K562 (cell line): ENCODE measurements around the gene PCDHGB7. TPM values are rescaled to one million over a fixed set of nuclear protein-coding genes. Genes with fewer than 3 reads are reported as not detected.

ENCODE experiments used
- ATAC-seq: fragments of 200-7000 bp; cut with Tn5 transposase; 3 replicates; pipeline ENCODE4 v1.9.1; 2020; ENCODE audit warnings: moderate library complexity
- BruUV-seq: library from RNA; stranded (reverse); fragments of 400-500 nt; replicated peaks from 2 replicates; lab custom pipeline; 2021; lab: Mats Ljungman, UMichigan
- CTCF ChIA-PET: fragments of 300-600 bp; formaldehyde crosslinking; extraction: SDS; loops from one replicate; lab custom pipeline; 2021; ENCODE audit warnings: low intra/inter-chr PET ratio; lab: Yijun Ruan, JAX
- POLR2A ChIA-PET: fragments of 300-600, 350-650 bp; sonication (Branson Sonifier 250); formaldehyde crosslinking; extraction: SDS; loops from one replicate; lab custom pipeline; 2021; ENCODE audit warnings: antibody characterized with exemption, inconsistent platforms; lab: Yijun Ruan, JAX
- DNase-seq, 4 experiments: peaks; one replicate each; pipeline versions ENCODE4 v3.0.0 to v3.0.0-alpha.2; 2011 to 2018; ENCODE audit warnings: low spot score in 3 of 4, mixed read lengths in 3 of 4; ENCODE audit errors: extremely low read depth in 1 of 4
- FAIRE-seq: peaks from 2 replicates; lab custom pipeline; 2011; peaks lifted over from hg19 to GRCh38; lab: Jason Lieb, UNC
- H2AFZ ChIP-seq: 2 replicates; pipeline ENCODE4 v1.6.0; 2011; ENCODE audit warnings: low read depth, low read length, control low read depth, inconsistent platforms
- H3K27ac ChIP-seq: fragments of 200-600 bp; 3 replicates; pipeline ENCODE4 v1.8.0; 2011; ENCODE audit warnings: low read depth, mild to moderate bottlenecking, control low read depth, inconsistent platforms, low read length, moderate library complexity, mixed read lengths; ENCODE audit errors: extremely low read depth
- H3K27me3 ChIP-seq, 2 experiments: fragments of 300-600 bp in 1 of 2; 2 replicates in 1 of 2; 3 replicates in 1 of 2; pipeline versions ENCODE4 v1.6.0 to v1.8.0; 2011; ENCODE audit warnings: inconsistent platforms in 2 of 2, low read length in 2 of 2, mild to moderate bottlenecking in 1 of 2, mixed read lengths in 1 of 2, moderate library complexity in 1 of 2; ENCODE audit not compliant: control insufficient read depth in 2 of 2, insufficient read depth in 2 of 2
- H3K36me3 ChIP-seq: fragments of 300-600 bp; 3 replicates; pipeline ENCODE4 v1.8.0; 2011; ENCODE audit warnings: mild to moderate bottlenecking, low read length, inconsistent platforms; ENCODE audit not compliant: control insufficient read depth, insufficient read depth
- H3K4me1 ChIP-seq, 2 experiments: fragments of 200-600 bp in 1 of 2; replicated peaks in 1 of 2; 2 replicates in 1 of 2; 3 replicates in 1 of 2; pipeline versions ENCODE4 v1.5.1 to v1.8.0; 2011; ENCODE audit warnings: inconsistent platforms in 2 of 2, low read length in 2 of 2, mild to moderate bottlenecking in 1 of 2, mixed read lengths in 1 of 2, moderate library complexity in 1 of 2; ENCODE audit not compliant: control insufficient read depth in 2 of 2, insufficient read depth in 2 of 2
- H3K4me2 ChIP-seq: 2 replicates; pipeline ENCODE4 v1.6.1; 2011; ENCODE audit warnings: low read length, control low read depth, inconsistent platforms, mixed read lengths; ENCODE audit not compliant: insufficient read depth
- H3K4me3 ChIP-seq: fragments of 200-600 bp; sonication (generic), shearing (Covaris generic); 2 replicates; pipeline ENCODE4 v1.5.1; 2016; ENCODE audit warnings: control low read depth, inconsistent platforms
- H3K79me2 ChIP-seq: fragments of 200-600 bp; 3 replicates; pipeline ENCODE4 v1.8.0; 2011; ENCODE audit warnings: low read length, inconsistent platforms; ENCODE audit not compliant: control insufficient read depth, insufficient read depth
- H3K9ac ChIP-seq, 2 experiments: 2 replicates each; pipeline versions ENCODE4 v1.6.0 to v1.6.1; 2011; ENCODE audit warnings: low read depth in 2 of 2, low read length in 2 of 2, control low read depth in 1 of 2, inconsistent platforms in 1 of 2, mild to moderate bottlenecking in 1 of 2, mixed read lengths in 1 of 2; ENCODE audit not compliant: insufficient read depth in 1 of 2
- H3K9me1 ChIP-seq: one replicate; pipeline ENCODE4 v1.6.0; 2011; ENCODE audit warnings: inconsistent platforms, mild to moderate bottlenecking, low read length, moderate library complexity; ENCODE audit not compliant: control insufficient read depth, insufficient read depth
- H3K9me3 ChIP-seq: replicated peaks from 2 replicates; pipeline ENCODE4 v1.5.1; 2011; ENCODE audit warnings: low read depth, low read length, inconsistent platforms; ENCODE audit not compliant: control insufficient read depth, insufficient read depth
- H4K20me1 ChIP-seq: replicated peaks from 2 replicates; pipeline ENCODE4 v1.6.1; 2011; ENCODE audit warnings: low read length, inconsistent platforms, mixed read lengths; ENCODE audit not compliant: control insufficient read depth, insufficient read depth
- DMBX1 ChIP-seq: fragments of 250-450 bp; sonication (Bioruptor Pico); IDR thresholded peaks from 2 replicates; pipeline ENCODE4 v1.8.0; 2022; ENCODE audit warnings: inconsistent platforms, mild to moderate bottlenecking, moderate library complexity, borderline replicate concordance
- NRF1 ChIP-seq, 2 experiments: fragments of 450-650 bp; IDR thresholded peaks in 1 of 2; conservative IDR thresholded peaks in 1 of 2; 2 replicates each; pipeline ENCODE4 v1.6.1; 2014; ENCODE audit warnings: mild to moderate bottlenecking in 2 of 2
- WGBS: fragments of 100-300 bp; shearing (Covaris generic); methylation state at CpG from one replicate; pipeline ENCODE4 v1.1.6; 2016; ENCODE audit warnings: low coverage, mixed read lengths; ENCODE audit not compliant: insufficient coverage; ENCODE audit errors: missing lambda C conversion rate; 5-methylcytosine and 5-hydroxymethylcytosine counted together
- in situ Hi-C: fragments of 300-500 bp; cut with MboI; formaldehyde crosslinking; loops from 4 replicates; pipeline ENCODE4 v1.15.0; 2018; ENCODE audit warnings: inconsistent platforms, mixed read lengths
- intact Hi-C: fragments of 100-400 bp; cut with micrococcal nuclease; formaldehyde crosslinking; loops from 2 replicates; pipeline ENCODE4 v1.14.2; 2022
- polyA plus RNA-seq, 8 experiments: library from polyadenylated mRNA; depleted of rRNA in 4 of 8; stranded (reverse) in 5 of 8; unstranded in 3 of 8; fragments of >200 nt; fragmentation: Nextera tagmentation in 2 of 8; fragmentation: Illumina TruSeq in 1 of 8; extraction: Ambion mirVana in 2 of 8; extraction: Trizol in 1 of 8; gene quantifications; 2 replicates each; pipeline versions ENCODE4 v1.2.1 to v1.2.3, GENCODE V29; 2011 to 2014; ENCODE audit warnings: inconsistent platforms in 1 of 8, missing spikeins in 1 of 8
- total RNA-seq, 7 experiments: library from RNA; depleted of rRNA in 6 of 7; stranded (reverse); fragments of >200 nt in 6 of 7; fragmentation: Illumina TruSeq in 2 of 7; extraction: Trizol in 2 of 7; gene quantifications; 2 replicates each; pipeline versions ENCODE4 v1.2.1 to v1.2.3, GENCODE V29; 2011 to 2021; ENCODE audit warnings: low replicate concordance in 1 of 7

PCDHGB7 gene
- total and polyA plus RNA-seq, 9 of the 15 experiments (the other 6 are each of a cell fraction or from before 2014, with no cell fraction given), result 0.09 TPM; not detected in 8

DNA sequence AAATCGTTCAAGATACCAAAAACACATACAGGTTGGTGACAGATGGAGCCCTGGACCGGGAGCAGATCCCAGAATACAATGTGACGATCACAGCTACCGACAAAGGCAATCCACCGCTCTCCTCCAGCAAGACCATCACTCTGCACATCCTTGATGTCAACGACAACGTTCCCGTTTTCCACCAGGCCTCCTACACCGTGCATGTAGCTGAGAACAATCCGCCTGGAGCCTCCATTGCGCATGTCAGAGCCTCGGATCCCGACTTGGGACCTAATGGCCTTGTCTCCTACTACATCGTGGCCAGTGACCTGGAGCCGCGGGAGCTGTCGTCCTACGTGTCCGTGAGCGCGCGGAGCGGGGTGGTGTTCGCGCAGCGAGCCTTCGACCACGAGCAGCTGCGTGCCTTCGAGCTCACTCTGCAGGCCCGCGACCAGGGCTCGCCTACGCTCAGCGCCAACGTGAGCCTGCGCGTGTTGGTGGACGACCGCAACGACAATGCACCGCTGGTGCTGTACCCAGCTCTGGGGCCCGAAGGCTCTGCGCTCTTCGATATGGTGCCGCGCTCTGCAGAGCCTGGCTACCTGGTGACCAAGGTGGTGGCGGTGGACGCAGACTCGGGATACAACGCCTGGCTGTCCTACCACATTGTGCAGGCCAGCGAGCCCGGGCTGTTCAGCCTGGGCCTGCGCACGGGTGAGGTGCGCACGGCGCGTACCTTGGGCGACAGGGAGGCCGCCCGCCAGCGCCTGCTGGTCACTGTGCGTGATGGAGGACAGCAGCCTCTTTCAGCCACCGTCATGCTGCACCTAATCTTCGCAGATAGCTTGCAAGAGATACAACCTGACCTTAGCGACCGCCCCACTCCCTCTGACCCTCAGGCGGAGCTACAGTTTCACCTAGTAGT lies 45.7 kb upstream of the PCDHGB7 start:
- ATAC-seq (no peak), FAIRE-seq (no peak), DNase-seq (no peak)
- Histone ChIP-seq H3K4me3 (no peak overlapping the region), H3K27me3 (peaks cover 4 to 38% of the 10 kb centered on the region in 2 experiments), H3K4me1 (peaks cover 0 to 7% of the 10 kb centered on the region in 2 experiments; a peak in 1 of 5 replicates), H4K20me1 (no peaks in the 10 kb centered on the region), H3K79me2 (no peaks in the 10 kb centered on the region), H3K9me3 (no peaks in the 10 kb centered on the region), H3K9ac (no peak overlapping the region), H2AFZ (no peak overlapping the region), H3K27ac (no peak overlapping the region), H3K36me3 (no peaks in the 10 kb centered on the region), H3K9me1 (no peaks in the 10 kb centered on the region), H3K4me2 (no peak overlapping the region)
- peak; percentile 50 to 59; a peak in 3 of 4 replicates for TF ChIP-seq NRF1 (conservative IDR thresholded peaks at IDR 0.05 in 1 of 2, IDR thresholded peaks at IDR 0.05 in 1 of 2)
- TF ChIP-seq DMBX1 (CRISPR knock-in tag), result no peak
- CTCF ChIA-PET, result no interaction called here
- WGBS, result 28% methylated on average over 47 of the region's 69 CpGs
- BruUV-seq, result no TSS peak
- intact Hi-C loops, result loop anchor here (5.0 kb wide), 1 partner anchor 45 kb away; no protein-coding TSS in a partner anchor
- in situ Hi-C loops, result no loop called here
- POLR2A ChIA-PET, result interaction anchor here (0.6 kb wide), 1 partner anchor 1331 kb away, joined by 3 read pairs; no protein-coding TSS in a partner anchor
